GM21717 (cell line): ENCODE measurements around the gene VIPR2.

Experiments
- ATAC-seq: cut with Tn5 transposase; IDR thresholded peaks from one replicate; pipeline ENCODE4 v1.9.1; 2021; ENCODE audit warnings: mild to moderate bottlenecking, moderate library complexity; ENCODE audit not compliant: unreplicated experiment

Gene VIPR2

DNA sequence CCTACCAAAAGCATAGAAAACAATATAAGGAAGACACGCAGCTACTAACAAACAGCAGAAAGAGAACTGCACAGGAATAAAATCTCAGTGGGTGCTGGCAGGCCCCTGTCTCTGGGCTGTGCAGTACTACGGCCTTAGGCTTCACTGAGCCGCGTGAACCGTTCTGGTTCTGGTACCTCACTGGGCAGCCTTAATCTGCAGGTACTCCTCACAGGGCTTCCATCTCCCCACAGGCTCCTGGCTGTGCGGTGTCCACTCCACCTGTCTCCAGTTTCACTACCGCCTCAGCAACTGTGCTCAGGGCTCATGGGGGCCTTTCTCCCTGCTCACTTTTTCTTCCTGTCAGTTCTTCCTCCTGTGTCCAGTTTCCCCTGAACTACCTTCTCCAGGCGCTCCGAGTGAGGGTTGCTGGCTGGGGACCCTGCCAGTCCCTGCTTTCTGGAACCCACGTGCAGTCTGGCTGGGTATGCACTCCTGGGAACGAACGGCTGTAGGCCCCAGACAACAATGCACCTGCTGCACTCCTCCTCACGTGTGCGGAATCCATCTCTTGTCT is 75.7 kb downstream of the VIPR2 start:
- ATAC-seq: no peak

DNA sequence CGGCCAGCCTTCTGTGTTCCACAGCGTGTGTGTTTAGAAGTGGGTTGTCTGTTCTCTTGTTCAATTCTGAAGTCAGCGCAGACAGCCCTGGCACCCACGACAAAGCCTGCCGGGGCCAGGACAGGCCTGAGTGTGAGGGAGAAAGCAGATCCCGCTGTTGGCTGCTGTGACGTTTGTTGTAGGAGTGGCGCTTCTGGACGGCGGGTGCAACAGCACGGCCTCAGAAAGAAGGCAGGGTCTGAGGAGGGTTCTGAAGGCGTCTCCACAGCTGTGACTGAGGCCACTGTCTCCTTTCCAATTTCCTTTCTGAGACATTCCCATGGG is 76.2 kb downstream of the VIPR2 start:
- no peak for ATAC-seq

GRCh38 chr7:159067576-159068487 is 76.8 kb downstream of the VIPR2 start:
- ATAC-seq: no peak

- no peak for ATAC-seq
These were observed 77.7 kb downstream of the VIPR2 start for GRCh38 chr7:159066816-159067575.

- no peak for ATAC-seq
These were observed 78.7 kb downstream of the VIPR2 start for GRCh38 chr7:159065852-159066480.

DNA sequence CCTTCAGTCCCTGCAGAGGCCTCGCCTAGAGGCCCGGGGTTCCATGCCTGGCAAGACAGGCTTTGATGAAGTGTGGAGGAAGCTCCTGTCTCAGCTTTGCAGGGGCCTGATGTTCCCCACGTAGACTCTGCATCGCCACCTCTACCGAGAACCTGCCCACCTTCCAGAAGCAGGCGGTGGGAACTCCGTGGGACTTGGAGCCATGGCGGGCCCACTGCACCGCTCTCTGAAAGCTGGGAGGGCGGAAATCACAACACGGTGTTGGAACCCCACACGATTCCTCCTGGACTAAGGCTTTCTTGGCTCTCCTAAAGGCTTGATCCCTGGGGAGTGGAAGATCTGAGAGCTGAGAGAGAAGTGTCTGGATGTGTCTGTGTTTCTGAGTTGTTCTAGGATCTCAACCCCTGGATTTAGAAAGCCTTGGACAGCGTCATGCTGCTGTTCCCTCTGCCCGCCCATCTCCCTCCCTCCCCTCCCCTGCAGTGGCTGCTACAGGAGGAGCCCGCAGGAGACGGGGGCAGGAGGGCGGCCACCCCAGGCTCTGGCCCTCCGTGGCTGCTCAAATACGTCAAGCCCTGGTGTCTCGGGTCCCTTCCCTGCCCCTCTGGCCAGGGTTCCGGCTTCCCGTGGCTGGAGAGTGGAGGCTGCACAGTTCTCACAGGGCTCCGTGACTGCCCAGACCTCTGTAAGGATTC is 79.7 kb downstream of the VIPR2 start:
- ATAC-seq: no peak

DNA sequence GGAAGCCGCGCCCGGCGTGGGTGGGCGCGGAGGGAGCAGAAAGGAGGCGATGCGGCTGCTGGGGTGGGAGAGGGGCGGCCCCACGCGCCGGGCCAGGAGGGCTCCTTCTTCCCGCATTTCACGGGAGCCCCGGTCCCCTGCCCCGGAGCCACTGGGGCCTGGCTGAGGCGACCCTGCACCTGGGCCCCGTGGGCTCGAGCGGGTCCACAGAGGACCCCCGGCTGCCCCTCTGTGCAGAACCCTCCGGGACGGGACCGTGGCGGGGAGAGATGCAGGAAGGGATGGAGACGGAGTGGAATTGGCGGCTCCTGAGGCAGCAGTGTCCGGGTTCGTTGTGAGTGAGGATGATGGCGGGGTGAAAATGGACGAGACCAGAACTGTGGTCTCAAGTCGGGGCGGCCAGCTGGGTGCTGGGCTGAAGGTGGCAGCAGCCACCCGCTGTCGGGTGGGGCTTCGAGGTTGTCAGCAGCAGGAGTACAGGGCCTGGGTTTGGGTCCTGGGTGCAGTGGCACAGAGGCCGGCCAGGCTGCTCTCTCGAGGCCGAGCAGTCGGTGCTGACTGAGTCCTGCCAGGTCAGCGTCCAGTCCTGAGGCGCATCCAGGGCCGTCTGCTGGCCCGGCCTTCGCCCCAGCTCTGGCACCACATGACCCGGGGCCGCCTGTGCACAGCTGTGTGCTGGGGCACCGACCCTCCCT is 80.4 kb downstream of the VIPR2 start:
- no peak for ATAC-seq

DNA sequence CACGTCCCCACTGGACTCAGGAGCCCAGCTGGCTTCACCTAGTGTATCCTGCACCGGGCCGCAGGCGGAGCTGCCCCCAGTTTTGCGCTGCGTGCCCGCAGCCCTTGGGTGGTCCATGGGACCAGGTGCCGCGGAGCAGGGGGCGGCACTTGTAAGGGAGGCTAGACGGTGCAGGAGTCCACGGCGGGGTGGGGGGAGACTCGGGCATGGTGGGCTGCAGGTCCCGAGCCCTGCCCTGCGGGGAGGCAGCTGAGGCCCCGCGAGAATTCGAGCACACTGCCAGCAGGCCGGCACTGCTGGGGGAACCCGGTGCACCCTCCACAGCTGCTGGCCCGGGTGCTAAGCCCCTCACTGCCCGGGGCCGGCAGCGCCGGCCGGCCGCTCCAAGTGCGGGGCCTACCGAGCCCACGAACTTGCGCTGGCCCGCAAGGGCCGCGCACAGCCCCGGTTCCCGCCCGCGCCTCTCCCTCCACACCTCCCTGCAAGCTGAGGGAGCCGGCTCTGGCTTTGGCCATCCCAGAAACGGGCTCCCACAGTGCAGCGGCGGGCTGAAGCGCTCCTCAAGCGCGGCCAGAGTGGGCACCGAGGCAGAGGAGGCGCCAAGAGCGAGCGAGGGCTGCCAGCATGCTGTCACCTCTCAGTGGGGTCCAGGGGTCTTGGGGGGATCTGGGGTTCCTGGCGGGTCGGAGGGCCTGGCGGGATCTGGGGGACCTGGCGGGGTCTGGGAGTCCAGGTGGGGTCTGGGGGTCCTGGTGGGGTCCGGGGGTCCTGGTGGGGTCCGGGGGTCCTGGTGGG is 81.4 kb downstream of the VIPR2 start:
- ATAC-seq: no peak

- ATAC-seq: no peak
These were observed 82.1 kb downstream of the VIPR2 start for GRCh38 chr7:159062569-159062968.

- no peak for ATAC-seq
These were observed 82.9 kb downstream of the VIPR2 start for GRCh38 chr7:159061674-159062212.

DNA sequence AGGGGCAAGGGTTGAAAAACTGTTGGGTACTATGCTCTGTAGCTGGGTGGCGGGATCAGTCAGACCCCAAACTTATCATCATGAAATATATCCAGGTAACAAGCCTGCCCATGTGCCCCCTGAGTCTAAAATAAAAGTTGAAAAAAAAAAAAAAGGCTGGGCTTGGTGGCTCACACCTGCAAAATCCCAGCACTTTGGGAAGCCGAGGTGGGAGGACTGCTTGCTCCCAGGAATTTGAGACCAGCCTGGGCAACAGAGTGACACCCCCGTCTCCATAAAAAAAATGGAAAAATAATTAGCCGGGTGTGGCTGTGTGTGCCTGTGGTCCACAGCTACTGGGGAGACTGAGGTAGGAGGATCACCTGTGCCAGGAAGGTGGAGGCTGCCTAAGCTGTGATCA is 83.5 kb downstream of the VIPR2 start:
- ATAC-seq: no peak

DNA sequence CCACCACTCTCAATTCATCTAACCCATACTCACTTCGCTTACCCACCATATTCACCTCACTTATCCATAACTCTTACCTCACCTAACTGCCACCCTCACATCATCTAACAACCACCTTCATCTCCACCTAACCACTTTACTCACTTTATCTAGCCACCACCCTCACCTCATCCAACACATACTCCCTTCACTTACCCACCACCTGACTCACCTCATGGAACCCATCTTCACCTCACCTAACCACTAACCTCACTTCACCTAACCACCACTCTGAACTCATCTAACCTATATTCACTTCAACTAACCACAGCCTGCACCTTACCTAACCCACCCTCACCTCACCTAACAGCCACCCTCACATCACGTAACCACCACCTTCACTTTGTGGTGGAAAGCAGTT is 84.2 kb downstream of the VIPR2 start:
- no peak for ATAC-seq

GRCh38 chr7:159059629-159060028 is 85.0 kb downstream of the VIPR2 start:
- no peak for ATAC-seq

DNA sequence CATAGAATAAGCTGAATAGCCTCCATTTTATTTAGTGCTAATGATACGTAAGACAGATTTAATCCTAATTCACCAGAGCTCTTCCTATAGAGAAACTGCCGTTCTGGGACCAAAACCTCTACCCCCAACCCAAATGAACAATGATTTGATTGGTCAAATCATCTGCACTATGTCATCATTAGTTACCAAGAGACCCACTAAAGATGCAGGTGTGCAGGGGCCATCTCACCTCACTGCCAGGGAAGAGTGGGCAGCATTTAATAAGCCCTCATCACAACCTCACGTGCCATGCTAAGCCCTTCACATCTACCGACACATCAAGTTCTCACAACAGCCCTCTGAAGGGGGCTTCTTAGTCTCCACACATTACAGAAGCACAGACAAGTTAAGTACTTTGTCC is 87.0 kb downstream of the VIPR2 start:
- no peak for ATAC-seq

- ATAC-seq: no peak
These were observed 87.9 kb downstream of the VIPR2 start for GRCh38 chr7:159056737-159057136.

DNA sequence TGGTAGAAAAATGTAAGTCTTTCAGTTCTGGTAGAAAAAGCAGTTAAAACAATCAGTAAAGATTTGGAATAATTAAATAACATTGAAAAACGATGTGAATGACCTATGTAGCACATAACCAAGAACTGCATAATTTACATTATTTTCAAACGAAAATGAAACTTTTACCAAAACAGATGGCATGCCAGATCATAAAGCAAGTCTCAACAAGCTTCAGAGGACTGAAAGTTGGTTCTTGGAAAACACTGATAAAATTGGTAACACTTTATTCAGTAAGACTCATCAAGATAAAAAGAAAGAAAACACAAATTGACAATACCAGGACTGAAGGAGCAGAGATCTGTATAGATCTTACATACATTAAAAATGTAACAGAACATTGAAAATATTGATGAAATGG is 92.8 kb downstream of the VIPR2 start:
- ATAC-seq: no peak

DNA sequence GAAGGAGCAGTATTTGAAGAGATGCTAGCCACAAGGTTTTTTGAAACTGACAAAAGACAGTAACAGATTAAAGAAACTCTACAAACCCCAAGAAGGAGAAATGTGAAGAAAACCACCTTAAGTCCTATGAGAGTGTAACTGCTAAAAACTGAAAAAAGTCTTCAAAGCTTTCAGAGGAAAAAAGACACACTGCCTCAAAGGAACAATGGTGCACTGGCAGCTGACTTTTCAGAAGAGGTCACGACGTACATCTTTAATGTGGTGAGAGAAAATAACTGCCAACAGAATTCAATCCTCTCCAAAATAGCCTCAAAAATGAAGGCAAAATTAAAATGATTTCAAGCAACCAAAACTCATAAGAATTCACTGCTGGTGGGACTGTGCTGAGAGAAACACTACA is 94.0 kb downstream of the VIPR2 start:
- ATAC-seq: no peak

GRCh38 chr7:159049266-159050025 is 95.2 kb downstream of the VIPR2 start:
- no peak for ATAC-seq

DNA sequence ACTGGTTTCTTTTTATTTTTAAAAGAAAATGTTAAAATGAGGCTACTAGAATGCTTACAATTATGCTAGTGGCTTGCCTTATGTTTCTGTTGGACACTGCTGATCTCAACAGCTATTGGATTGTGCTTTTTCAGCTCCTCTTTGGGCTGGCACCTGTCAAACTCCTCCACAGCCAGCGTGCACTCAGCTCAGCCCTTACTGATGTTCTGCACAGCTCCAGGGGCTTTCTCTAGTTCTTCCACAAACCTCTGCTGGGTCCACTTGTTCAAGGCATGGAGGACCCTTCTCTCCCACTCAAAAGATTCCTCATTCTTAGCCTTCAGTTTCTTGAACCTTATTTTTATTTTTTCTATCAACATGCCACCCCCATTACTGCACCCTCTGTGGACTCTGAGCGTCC is 96.0 kb downstream of the VIPR2 start:
- no peak for ATAC-seq
